Panc1 (cell line): ENCODE measurements around the gene ELMOD3. TPM values are rescaled to one million over a fixed set of nuclear protein-coding genes. Genes with fewer than 3 reads are reported as not detected.

Experiments
- ATAC-seq: fragments of 200-7000 bp; cut with Tn5 transposase; 2 replicates; pipeline ENCODE4 v1.9.1; 2020; ENCODE audit warnings: mild to moderate bottlenecking, moderate library complexity
- BruUV-seq: library from RNA; stranded (reverse); fragments of 400-500 nt; replicated peaks from 2 replicates; lab custom pipeline; 2021; lab: Mats Ljungman, UMichigan
- CTCF ChIA-PET: fragments of 300-600 bp; sonication (Branson Sonifier 250); formaldehyde crosslinking; loops from one replicate; lab custom pipeline; 2022; ENCODE audit warnings: antibody characterized with exemption; lab: Charles Lee
- POLR2A ChIA-PET: fragments of 300-600 bp; sonication (Branson Sonifier 250); formaldehyde crosslinking; loops from one replicate; lab custom pipeline; 2022; ENCODE audit warnings: antibody characterized with exemption; lab: Charles Lee
- DNase-seq: peaks from one replicate; pipeline ENCODE4 v3.0.0-alpha.2; 2010; ENCODE audit warnings: low read depth, low spot score
- H3K27ac ChIP-seq: 2 replicates; pipeline ENCODE4 v1.5.1; 2011; ENCODE audit warnings: mild to moderate bottlenecking, low read length, inconsistent platforms
- H3K27me3 ChIP-seq: fragments of 200-500 bp; sonication (Bioruptor generic); 2 replicates; pipeline ENCODE4 v1.6.0; 2014; ENCODE audit warnings: low read length, inconsistent platforms; ENCODE audit not compliant: control insufficient read depth, insufficient read depth
- H3K36me3 ChIP-seq: fragments of 200-500 bp; sonication (Bioruptor generic); 2 replicates; pipeline ENCODE4 v1.5.1; 2014; ENCODE audit warnings: inconsistent platforms, mild to moderate bottlenecking, low read length, moderate library complexity; ENCODE audit not compliant: control insufficient read depth, insufficient read depth
- H3K4me1 ChIP-seq: 2 replicates; pipeline ENCODE4 v1.5.1; 2011; ENCODE audit warnings: inconsistent platforms, mild to moderate bottlenecking, low read length, moderate library complexity; ENCODE audit not compliant: control insufficient read depth, insufficient read depth
- H3K4me3 ChIP-seq, 2 experiments: 2 replicates each; pipeline ENCODE4 v1.5.1; 2011 to 2012; ENCODE audit warnings: low read depth in 2 of 2, low read length in 2 of 2, mild to moderate bottlenecking in 2 of 2, inconsistent platforms in 1 of 2, moderate library complexity in 1 of 2
- H3K9me3 ChIP-seq: fragments of 200-500 bp; sonication (Bioruptor generic); 2 replicates; pipeline ENCODE4 v1.5.1; 2014; ENCODE audit warnings: low read depth, mild to moderate bottlenecking, inconsistent platforms, low read length, moderate library complexity; ENCODE audit not compliant: control insufficient read depth, insufficient read depth
- POLR2AphosphoS5 ChIP-seq: IDR thresholded peaks from 2 replicates; pipeline ENCODE4 v1.6.1; 2012; ENCODE audit warnings: mild to moderate bottlenecking, low read depth, low read length, moderate library complexity
- REST ChIP-seq, 2 experiments: IDR thresholded peaks; 2 replicates each; pipeline ENCODE4 v1.6.1; 2011 to 2012; ENCODE audit warnings: low read depth in 2 of 2, control low read depth in 1 of 2, low read length in 1 of 2, mild to moderate bottlenecking in 1 of 2, moderate library complexity in 1 of 2; ENCODE audit not compliant: insufficient read depth in 1 of 2
- SIN3A ChIP-seq: IDR thresholded peaks from 2 replicates; pipeline ENCODE4 v1.6.1; 2012; ENCODE audit warnings: low read depth, mild to moderate bottlenecking, low read length, moderate library complexity, borderline replicate concordance; ENCODE audit not compliant: insufficient read depth
- TCF7L2 ChIP-seq: IDR thresholded peaks from 2 replicates; pipeline ENCODE4 v1.6.1; 2011; ENCODE audit warnings: mild to moderate bottlenecking, low read depth, low read length, inconsistent platforms
- in situ Hi-C: cut with HindIII; loops from 2 replicates; pipeline ENCODE4 v1.10.0; 2016; ENCODE audit warnings: low sequenced_read_pairs, low pct_unique_long_range_greater_than_20kb
- intact Hi-C: fragments of 100-400 bp; cut with micrococcal nuclease; formaldehyde crosslinking; loops from one replicate; pipeline ENCODE4 v1.10.0; 2022; ENCODE audit not compliant: unreplicated experiment
- total RNA-seq: library from RNA; stranded (reverse); gene quantifications from one replicate; pipeline ENCODE4 v1.2.1, GENCODE V29; 2021; ENCODE audit not compliant: unreplicated experiment
- TF ChIP-seq, protein P1 (sequence below): fragments of 450-650 bp; IDR thresholded peaks from 2 replicates; pipeline ENCODE4 v1.5.1; 2017; ENCODE audit warnings: mild to moderate bottlenecking

Gene ELMOD3
- total RNA-seq, 1 experiment from 2014 or later, result 14.8 TPM

- ChIA-PET CTCF (interaction anchor here (1.1 kb wide), 1 partner anchor 127 kb away, joined by 4 read pairs; no protein-coding TSS in a partner anchor), POLR2A (interaction anchor here (0.9 to 1.6 kb wide), 4 partner anchors 16 to 124 kb away, joined by 3 to 5 read pairs (median 4); partner anchors contain the start of gene MAT2A)
- ATAC-seq (no peak), DNase-seq (no peak)
- Histone ChIP-seq H3K9me3 (no peaks in the 10 kb centered on the region), H3K36me3 (no peaks in the 10 kb centered on the region), H3K27ac (peak overlapping the region; percentile 99), H3K4me1 (peaks cover 41% of the 10 kb centered on the region), H3K27me3 (no peaks in the 10 kb centered on the region), H3K4me3 (no peak overlapping the region)
- no TSS peak for BruUV-seq
- in situ Hi-C loops, result loop anchor here (25.0 kb wide), 1 partner anchor 115 kb away; the partner anchor contains the start of gene MAT2A
- intact Hi-C loops, result loop anchor here (10.0 kb wide), 1 partner anchor 73 kb away; no protein-coding TSS in a partner anchor
- TF ChIP-seq, protein P1, sequence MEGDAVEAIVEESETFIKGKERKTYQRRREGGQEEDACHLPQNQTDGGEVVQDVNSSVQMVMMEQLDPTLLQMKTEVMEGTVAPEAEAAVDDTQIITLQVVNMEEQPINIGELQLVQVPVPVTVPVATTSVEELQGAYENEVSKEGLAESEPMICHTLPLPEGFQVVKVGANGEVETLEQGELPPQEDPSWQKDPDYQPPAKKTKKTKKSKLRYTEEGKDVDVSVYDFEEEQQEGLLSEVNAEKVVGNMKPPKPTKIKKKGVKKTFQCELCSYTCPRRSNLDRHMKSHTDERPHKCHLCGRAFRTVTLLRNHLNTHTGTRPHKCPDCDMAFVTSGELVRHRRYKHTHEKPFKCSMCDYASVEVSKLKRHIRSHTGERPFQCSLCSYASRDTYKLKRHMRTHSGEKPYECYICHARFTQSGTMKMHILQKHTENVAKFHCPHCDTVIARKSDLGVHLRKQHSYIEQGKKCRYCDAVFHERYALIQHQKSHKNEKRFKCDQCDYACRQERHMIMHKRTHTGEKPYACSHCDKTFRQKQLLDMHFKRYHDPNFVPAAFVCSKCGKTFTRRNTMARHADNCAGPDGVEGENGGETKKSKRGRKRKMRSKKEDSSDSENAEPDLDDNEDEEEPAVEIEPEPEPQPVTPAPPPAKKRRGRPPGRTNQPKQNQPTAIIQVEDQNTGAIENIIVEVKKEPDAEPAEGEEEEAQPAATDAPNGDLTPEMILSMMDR, result no peak
- no peak for TF ChIP-seq POLR2AphosphoS5
- no peak for TF ChIP-seq SIN3A
- TF ChIP-seq TCF7L2, result no peak
- no peak for TF ChIP-seq REST (IDR thresholded peaks at IDR 0.05; ENCODE audit: insufficient read depth in 1 of 2, low read depth in 2 of 2, low read length in 1 of 2)
Measured at GRCh38 chr2:85422072-85422457, 67.5 kb downstream of the ELMOD3 start.

- Histone ChIP-seq H3K36me3 (no peaks in the 10 kb centered on the region), H3K9me3 (no peaks in the 10 kb centered on the region), H3K27me3 (no peaks in the 10 kb centered on the region), H3K4me1 (peaks cover 37% of the 10 kb centered on the region), H3K4me3 (no peak overlapping the region), H3K27ac (peak overlapping the region; percentile 75)
- CTCF ChIA-PET, result no interaction called here
- POLR2A ChIA-PET, result no interaction called here
- intact Hi-C loops, result loop anchor here (10.0 kb wide), 1 partner anchor 71 kb away; no protein-coding TSS in a partner anchor
- DNase-seq, result no peak
- ATAC-seq, result no peak
- BruUV-seq, result no TSS peak
- TF ChIP-seq REST (IDR thresholded peaks at IDR 0.05; ENCODE audit: insufficient read depth in 1 of 2, low read depth in 2 of 2, low read length in 1 of 2) (no peak), POLR2AphosphoS5 (no peak), SIN3A (no peak), TCF7L2 (no peak)
- TF ChIP-seq, protein P1, result no peak
- in situ Hi-C loops, result loop anchor here (25.0 kb wide), 1 partner anchor 114 kb away; the partner anchor contains the start of gene MAT2A
Measured at GRCh38 chr2:85423525-85423924, 69.0 kb downstream of the ELMOD3 start.
